CD4-positive, alpha-beta T cell (primary cell): ENCODE data around the gene ZNF774. TPM values are rescaled to one million over a fixed set of nuclear protein-coding genes. Genes with fewer than 3 reads are reported as not detected.
A peak's percentile ranks its signal among the peaks of the same experiment; 100 is the strongest.

Experiments
- ATAC-seq: fragments of 200-7000 bp; cut with Tn5 transposase; one replicate; pipeline ENCODE4 v1.10.0; 2022; ENCODE audit warnings: mild to moderate bottlenecking; ENCODE audit not compliant: poor library complexity
- CTCF ChIA-PET: fragments of 350-600 bp; sonication (Branson Sonifier 250); formaldehyde crosslinking; loops from one replicate; lab custom pipeline; 2021; ENCODE audit warnings: antibody characterized with exemption, inconsistent platforms; lab: Charles Lee
- POLR2A ChIA-PET: fragments of 350-600 bp; sonication (Branson Sonifier 250); formaldehyde crosslinking; loops from one replicate; lab custom pipeline; 2021; ENCODE audit warnings: antibody characterized with exemption, inconsistent platforms; lab: Charles Lee
- DNase-seq, 14 experiments: peaks; one replicate each; pipeline ENCODE4 v3.0.0-alpha.2; 2013 to 2020; ENCODE audit warnings: mixed read lengths in 2 of 14
- H3K27ac ChIP-seq, 2 donors: one replicate each; pipeline versions ENCODE4 v1.5.1 to v1.7.0; 2013; ENCODE audit warnings: low read length in 2 of 2, low read depth in 1 of 2, mild to moderate bottlenecking in 1 of 2
- H3K27me3 ChIP-seq, 2 experiments: 1 replicate in 1 of 2; 2 replicates in 1 of 2; pipeline versions ENCODE4 v1.6.1 to v1.7.0; 2013; ENCODE audit warnings: low read length in 2 of 2, control low read depth in 1 of 2, mild to moderate bottlenecking in 1 of 2, moderate library complexity in 1 of 2; ENCODE audit not compliant: insufficient read depth in 2 of 2, control insufficient read depth in 1 of 2
- H3K36me3 ChIP-seq: one replicate; pipeline ENCODE4 v1.6.1; 2013; ENCODE audit warnings: low read length, control low read depth; ENCODE audit not compliant: insufficient read depth
- H3K4me1 ChIP-seq: one replicate; pipeline ENCODE4 v1.6.1; 2013; ENCODE audit warnings: low read length, control low read depth; ENCODE audit not compliant: insufficient read depth
- H3K4me3 ChIP-seq: one replicate; pipeline ENCODE4 v1.5.1; 2013; ENCODE audit warnings: mild to moderate bottlenecking, low read length, moderate library complexity
- H3K9me3 ChIP-seq, 2 experiments: 1 replicate in 1 of 2; 2 replicates in 1 of 2; pipeline versions ENCODE4 v1.6.1 to v1.7.0; 2013; ENCODE audit warnings: low read length in 2 of 2, mild to moderate bottlenecking in 2 of 2, control low read depth in 1 of 2, moderate library complexity in 1 of 2; ENCODE audit not compliant: control insufficient read depth in 1 of 2, insufficient read depth in 1 of 2
- H3K27ac Mint-ChIP-seq: one replicate; pipeline ENCODE4 v1.8.0; 2020; ENCODE audit warnings: mixed read lengths
- H3K27me3 Mint-ChIP-seq: one replicate; pipeline ENCODE4 v1.8.0; 2021; ENCODE audit warnings: mixed read lengths
- H3K36me3 Mint-ChIP-seq: one replicate; pipeline ENCODE4 v1.8.0; 2021; ENCODE audit warnings: low read depth, mixed read lengths
- H3K4me1 Mint-ChIP-seq: one replicate; pipeline ENCODE4 v1.8.0; 2021; ENCODE audit warnings: low read depth, mixed read lengths
- H3K4me3 Mint-ChIP-seq: one replicate; pipeline ENCODE4 v1.8.0; 2020; ENCODE audit warnings: mild to moderate bottlenecking, mixed read lengths
- H3K9me3 Mint-ChIP-seq: one replicate; pipeline ENCODE4 v1.8.0; 2020; ENCODE audit warnings: mixed read lengths
- CTCF ChIP-seq: fragments of 200-600 bp; IDR thresholded peaks from one replicate; pipeline ENCODE4 v1.8.0; 2022; ENCODE audit warnings: antibody characterized with exemption, mild to moderate bottlenecking
- intact Hi-C, 2 experiments: fragments of 100-400 bp; cut with DNase I in 1 of 2; cut with micrococcal nuclease in 1 of 2; formaldehyde crosslinking; loops; one replicate each; pipeline versions ENCODE4 v1.15.1 to v1.9.0; 2023 to 2025; cut with DNase I, micrococcal nuclease
- total RNA-seq, 174 experiments: library from RNA in 2 of 174; stranded (reverse) in 2 of 174; gene quantifications; one replicate each; pipeline ENCODE4 v1.2.3 and lab custom pipeline; 2021 to 2026

Gene ZNF774
- total RNA-seq, 2 experiments from 2014 or later = 0.20 to 1.1 TPM

- no peak for TF ChIP-seq CTCF
- Mint-ChIP-seq H3K4me1 (peaks cover 9% of the 10 kb centered on the region), H3K36me3 (no peaks in the 10 kb centered on the region), H3K9me3 (no peaks in the 10 kb centered on the region), H3K4me3 (no peak overlapping the region), H3K27me3 (no peaks in the 10 kb centered on the region), H3K27ac (no peak overlapping the region)
- H3K4me1 ChIP-seq = peaks cover 20% of the 10 kb centered on the region
- H3K27me3 ChIP-seq = no peaks in the 10 kb centered on the region
- ATAC-seq = no peak
- ChIA-PET CTCF (no interaction called here), POLR2A (no interaction called here)
- no peak overlapping the region for H3K27ac ChIP-seq
- no peak overlapping the region for H3K4me3 ChIP-seq
- no peaks in the 10 kb centered on the region for H3K9me3 ChIP-seq
- intact Hi-C loops = no loop called here
- H3K36me3 ChIP-seq = no peaks in the 10 kb centered on the region
- DNase-seq = no peak
These were observed 3.0 kb upstream of the ZNF774 start for GRCh38 chr15:90349072-90349471.

GRCh38 chr15:90349821-90350220, 2.3 kb upstream of the ZNF774 start:
- no peaks in the 10 kb centered on the region for H3K27me3 Mint-ChIP-seq
- H3K9me3 Mint-ChIP-seq = no peaks in the 10 kb centered on the region
- H3K36me3 Mint-ChIP-seq = no peaks in the 10 kb centered on the region
- H3K27me3 ChIP-seq = no peaks in the 10 kb centered on the region
- POLR2A ChIA-PET = no interaction called here
- no peaks in the 10 kb centered on the region for H3K36me3 ChIP-seq
- DNase-seq (peak in 2 of 14 experiments; percentile 41 to 43), ATAC-seq (no peak)
- H3K4me1 ChIP-seq = peaks cover 20% of the 10 kb centered on the region
- no peak overlapping the region for H3K4me3 Mint-ChIP-seq
- intact Hi-C loops = no loop called here
- H3K27ac Mint-ChIP-seq = no peak overlapping the region
- no peak for TF ChIP-seq CTCF
- no peaks in the 10 kb centered on the region for H3K9me3 ChIP-seq
- no peak overlapping the region for H3K27ac ChIP-seq
- CTCF ChIA-PET = no interaction called here
- peaks cover 9% of the 10 kb centered on the region for H3K4me1 Mint-ChIP-seq
- no peak overlapping the region for H3K4me3 ChIP-seq

GRCh38 chr15:90351479-90352106, 491 bp upstream of the ZNF774 start:
- Histone ChIP-seq H3K36me3 (no peaks in the 10 kb centered on the region), H3K27ac (no peak overlapping the region), H3K4me3 (peak overlapping the region; percentile 68), H3K4me1 (peaks cover 20% of the 10 kb centered on the region), H3K9me3 (no peaks in the 10 kb centered on the region), H3K27me3 (no peaks in the 10 kb centered on the region)
- CTCF ChIA-PET = interaction anchor here (0.7 to 1.6 kb wide), 2 partner anchors 32 to 33 kb away, joined by 3 to 6 read pairs; no protein-coding TSS in a partner anchor
- Mint-ChIP-seq H3K27ac (peak overlapping the region; percentile 56), H3K9me3 (no peaks in the 10 kb centered on the region), H3K4me3 (peak overlapping the region; percentile 90), H3K36me3 (no peaks in the 10 kb centered on the region), H3K4me1 (peaks cover 9% of the 10 kb centered on the region), H3K27me3 (no peaks in the 10 kb centered on the region)
- DNase-seq = no peak
- POLR2A ChIA-PET = interaction anchor here (1.1 to 1.6 kb wide), 3 partner anchors 28 to 365 kb away, joined by 3 to 7 read pairs (median 4); partner anchors contain the start of genes BLM and IQGAP1
- intact Hi-C loops = loop anchor here (1.0 to 2.0 kb wide), 3 partner anchors 31 to 117 kb away; partner anchors contain the start of genes GDPGP1 (in 1 of the 2) and IQGAP1 (in 1 of the 2)
- no peak for TF ChIP-seq CTCF
- ATAC-seq = peak; percentile 11
